MM.1S (cell line): ENCODE data around the gene GPAT3.

Source experiments
- DNase-seq: peaks from one replicate; pipeline ENCODE4 v3.0.0-alpha.2; 2015
- H2AFZ ChIP-seq: fragments of 300-600 bp; sonication (generic); 2 replicates; pipeline ENCODE4 v1.6.0; 2016; ENCODE audit warnings: antibody characterized with exemption, low read length
- H3F3A ChIP-seq: fragments of 300-600 bp; sonication (generic); 2 replicates; pipeline ENCODE4 v1.6.1; 2016; ENCODE audit warnings: mild to moderate bottlenecking, antibody characterized with exemption, low read length, moderate library complexity, mixed read lengths; ENCODE audit not compliant: insufficient read depth
- H3K27ac ChIP-seq: fragments of 300-600 bp; sonication (generic); 2 replicates; pipeline ENCODE4 v1.5.1; 2016; ENCODE audit warnings: mild to moderate bottlenecking, low read length
- H3K27me3 ChIP-seq: fragments of 300-600 bp; sonication (generic); replicated peaks from 2 replicates; pipeline ENCODE4 v1.6.0; 2016; ENCODE audit warnings: low read length; ENCODE audit not compliant: insufficient read depth
- H3K36me3 ChIP-seq: fragments of 300-600 bp; sonication (generic); replicated peaks from 2 replicates; pipeline ENCODE4 v1.6.1; 2016; ENCODE audit warnings: mild to moderate bottlenecking, low read length, mixed read lengths; ENCODE audit not compliant: insufficient read depth
- H3K4me1 ChIP-seq: fragments of 300-600 bp; sonication (generic); 2 replicates; pipeline ENCODE4 v1.6.1; 2016; ENCODE audit warnings: low read length, mixed read lengths
- H3K4me2 ChIP-seq: fragments of 300-600 bp; sonication (generic); 2 replicates; pipeline ENCODE4 v1.6.0; 2016; ENCODE audit warnings: low read depth, low read length
- H3K4me3 ChIP-seq: fragments of 300-600 bp; sonication (generic); 2 replicates; pipeline ENCODE4 v1.5.1; 2016; ENCODE audit warnings: low read length, mixed read lengths
- H3K79me2 ChIP-seq: fragments of 300-600 bp; sonication (generic); 2 replicates; pipeline ENCODE4 v1.6.1; 2016; ENCODE audit warnings: mixed run types, low read length, mixed read lengths
- H3K9ac ChIP-seq: fragments of 300-600 bp; sonication (generic); 2 replicates; pipeline ENCODE4 v1.6.1; 2016; ENCODE audit warnings: low read length, mixed read lengths
- H3K9me2 ChIP-seq: fragments of 300-600 bp; sonication (generic); replicated peaks from 2 replicates; pipeline ENCODE4 v1.6.1; 2016; ENCODE audit warnings: mild to moderate bottlenecking, low read length, mixed read lengths; ENCODE audit not compliant: insufficient read depth
- H3K9me3 ChIP-seq: fragments of 300-600 bp; sonication (generic); replicated peaks from 2 replicates; pipeline ENCODE4 v1.6.1; 2016; ENCODE audit warnings: mild to moderate bottlenecking, low read length, mixed read lengths; ENCODE audit not compliant: insufficient read depth
- H4K20me1 ChIP-seq: fragments of 300-600 bp; sonication (generic); 2 replicates; pipeline ENCODE4 v1.6.1; 2016; ENCODE audit warnings: mild to moderate bottlenecking, low read length, moderate library complexity, mixed read lengths; ENCODE audit not compliant: insufficient read depth
- EZH2 ChIP-seq: fragments of 300-600 bp; sonication (generic); optimal IDR thresholded peaks from 2 replicates; pipeline ENCODE3; 2017; ENCODE audit warnings: low read depth, mild to moderate bottlenecking, antibody characterized with exemption, low read length, mixed read lengths
- EZH2phosphoT487 ChIP-seq: fragments of 300-600 bp; sonication (generic); IDR thresholded peaks from 2 replicates; pipeline ENCODE4 v1.6.1; 2018; ENCODE audit warnings: antibody characterized with exemption, low read length
- TF ChIP-seq, protein P1 (sequence below): fragments of 300-600 bp; sonication (generic); IDR thresholded peaks from 2 replicates; pipeline ENCODE4 v1.5.1; 2016; ENCODE audit warnings: antibody characterized with exemption, low read length, mixed read lengths

The GPAT3 gene

GRCh38 chr4:83582289-83582785 is 46.4 kb downstream of the GPAT3 start:
- DNase-seq: no peak
- Histone ChIP-seq H3F3A (no peaks in the 10 kb centered on the region), H3K27ac (no peak overlapping the region), H3K4me2 (no peak overlapping the region), H2AFZ (no peak overlapping the region), H3K9me2 (no peaks in the 10 kb centered on the region), H3K79me2 (no peaks in the 10 kb centered on the region), H3K4me1 (no peaks in the 10 kb centered on the region), H3K27me3 (no peaks in the 10 kb centered on the region), H3K9me3 (no peaks in the 10 kb centered on the region), H3K36me3 (no peaks in the 10 kb centered on the region), H4K20me1 (no peaks in the 10 kb centered on the region), H3K4me3 (no peak overlapping the region), H3K9ac (no peak overlapping the region)
- no peak for TF ChIP-seq EZH2phosphoT487
- TF ChIP-seq, protein P1, sequence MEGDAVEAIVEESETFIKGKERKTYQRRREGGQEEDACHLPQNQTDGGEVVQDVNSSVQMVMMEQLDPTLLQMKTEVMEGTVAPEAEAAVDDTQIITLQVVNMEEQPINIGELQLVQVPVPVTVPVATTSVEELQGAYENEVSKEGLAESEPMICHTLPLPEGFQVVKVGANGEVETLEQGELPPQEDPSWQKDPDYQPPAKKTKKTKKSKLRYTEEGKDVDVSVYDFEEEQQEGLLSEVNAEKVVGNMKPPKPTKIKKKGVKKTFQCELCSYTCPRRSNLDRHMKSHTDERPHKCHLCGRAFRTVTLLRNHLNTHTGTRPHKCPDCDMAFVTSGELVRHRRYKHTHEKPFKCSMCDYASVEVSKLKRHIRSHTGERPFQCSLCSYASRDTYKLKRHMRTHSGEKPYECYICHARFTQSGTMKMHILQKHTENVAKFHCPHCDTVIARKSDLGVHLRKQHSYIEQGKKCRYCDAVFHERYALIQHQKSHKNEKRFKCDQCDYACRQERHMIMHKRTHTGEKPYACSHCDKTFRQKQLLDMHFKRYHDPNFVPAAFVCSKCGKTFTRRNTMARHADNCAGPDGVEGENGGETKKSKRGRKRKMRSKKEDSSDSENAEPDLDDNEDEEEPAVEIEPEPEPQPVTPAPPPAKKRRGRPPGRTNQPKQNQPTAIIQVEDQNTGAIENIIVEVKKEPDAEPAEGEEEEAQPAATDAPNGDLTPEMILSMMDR: peak; percentile 7; the same call in 1 of the 2 replicates

DNA sequence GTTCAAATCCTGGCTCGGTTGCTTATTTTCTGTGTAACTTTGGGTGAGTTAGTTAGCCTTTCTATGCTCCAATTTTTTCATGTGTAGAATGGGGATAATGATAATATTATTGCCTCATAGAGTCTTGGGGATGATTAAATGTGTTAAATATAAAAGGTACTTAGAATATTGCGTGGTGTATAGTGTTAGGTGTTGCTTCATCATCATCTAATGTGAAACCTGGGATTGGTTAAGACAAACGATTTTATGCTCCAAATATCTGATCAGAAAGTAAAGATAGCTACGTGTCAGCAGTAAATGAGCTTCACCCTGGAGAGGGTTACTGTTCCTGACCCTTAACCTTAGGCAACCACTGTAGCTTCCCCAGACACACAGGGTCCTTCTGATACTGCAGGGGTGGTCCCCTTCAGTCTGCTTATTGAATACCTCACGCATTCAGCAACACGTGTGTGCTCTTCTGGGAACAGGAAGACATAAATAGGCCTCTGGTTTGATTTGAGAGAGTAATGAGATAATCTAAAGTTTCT is 50.1 kb downstream of the GPAT3 start:
- no peaks in the 10 kb centered on the region for H4K20me1 ChIP-seq
- TF ChIP-seq EZH2: no peak
- no peak for TF ChIP-seq EZH2phosphoT487
- TF ChIP-seq, protein P1: no peak
- H3K9ac ChIP-seq: no peak overlapping the region
- no peaks in the 10 kb centered on the region for H3F3A ChIP-seq
- H3K79me2 ChIP-seq: no peaks in the 10 kb centered on the region
- no peak for DNase-seq
- H3K9me3 ChIP-seq: no peaks in the 10 kb centered on the region
- no peaks in the 10 kb centered on the region for H3K36me3 ChIP-seq
- H3K27me3 ChIP-seq: no peaks in the 10 kb centered on the region
- no peak overlapping the region for H3K27ac ChIP-seq
- H3K4me1 ChIP-seq: no peaks in the 10 kb centered on the region
- H2AFZ ChIP-seq: no peak overlapping the region
- no peak overlapping the region for H3K4me2 ChIP-seq
- H3K9me2 ChIP-seq: no peaks in the 10 kb centered on the region
- H3K4me3 ChIP-seq: no peak overlapping the region

- no peak for DNase-seq
- H3K27me3 ChIP-seq: no peaks in the 10 kb centered on the region
- no peaks in the 10 kb centered on the region for H3K36me3 ChIP-seq
- no peaks in the 10 kb centered on the region for H4K20me1 ChIP-seq
- H3K9me3 ChIP-seq: no peaks in the 10 kb centered on the region
- no peaks in the 10 kb centered on the region for H3K9me2 ChIP-seq
- H3F3A ChIP-seq: no peaks in the 10 kb centered on the region
- no peak overlapping the region for H3K4me3 ChIP-seq
- no peaks in the 10 kb centered on the region for H3K4me1 ChIP-seq
- H3K79me2 ChIP-seq: no peaks in the 10 kb centered on the region
- TF ChIP-seq, protein P1: no peak
- TF ChIP-seq EZH2phosphoT487 (no peak), EZH2 (no peak)
- no peak overlapping the region for H3K4me2 ChIP-seq
- H3K27ac ChIP-seq: no peak overlapping the region
- no peak overlapping the region for H3K9ac ChIP-seq
- no peak overlapping the region for H2AFZ ChIP-seq
These were observed 53.4 kb downstream of the GPAT3 start for GRCh38 chr4:83589279-83589678.
